ENCODE data around the gene MTR.

The MTR gene

GRCh38 chr1:236760986-236761385, 34.1 kb upstream of the MTR start:
- TF ChIP-seq REST (IDR thresholded peaks at IDR 0.05; ENCODE audit: low read depth), result no peak
- TF ChIP-seq USF1 (IDR thresholded peaks at IDR 0.05), result no peak
- TF ChIP-seq FOXM1 (IDR thresholded peaks at IDR 0.05; ENCODE audit: borderline replicate concordance, low read depth), result no peak
- TF ChIP-seq RAD21 (IDR thresholded peaks at IDR 0.05; ENCODE audit: low read depth), result no peak
- no peak for TF ChIP-seq TCF12 (IDR thresholded peaks at IDR 0.05; ENCODE audit: low read depth)
- no peak for TF ChIP-seq TEAD4 (IDR thresholded peaks at IDR 0.05)
- TF ChIP-seq CEBPB (IDR thresholded peaks at IDR 0.05), result no peak
- TF ChIP-seq TAF1 (IDR thresholded peaks at IDR 0.05; ENCODE audit: low read depth), result no peak
- no peak for TF ChIP-seq MAX (IDR thresholded peaks at IDR 0.05)
- no peak for TF ChIP-seq NFIC (IDR thresholded peaks at IDR 0.05)
- TF ChIP-seq EP300 (IDR thresholded peaks at IDR 0.05; ENCODE audit: borderline replicate concordance), result no peak
- TF ChIP-seq YY1 (IDR thresholded peaks at IDR 0.05; ENCODE audit: low read depth), result no peak
- no peak for TF ChIP-seq ZBTB7A (IDR thresholded peaks at IDR 0.05; ENCODE audit: low read depth)
- TF ChIP-seq EGR1 (IDR thresholded peaks at IDR 0.05), result no peak
- TF ChIP-seq CREB1 (IDR thresholded peaks at IDR 0.05; ENCODE audit: low read depth), result no peak

- TF ChIP-seq TCF12 (IDR thresholded peaks at IDR 0.05; ENCODE audit: low read depth), result no peak
- no peak for TF ChIP-seq MAX (IDR thresholded peaks at IDR 0.05)
- no peak for TF ChIP-seq CEBPB (IDR thresholded peaks at IDR 0.05)
- TF ChIP-seq NFIC (IDR thresholded peaks at IDR 0.05), result no peak
- no peak for TF ChIP-seq FOXM1 (IDR thresholded peaks at IDR 0.05; ENCODE audit: borderline replicate concordance, low read depth)
- TF ChIP-seq CREB1 (IDR thresholded peaks at IDR 0.05; ENCODE audit: low read depth), result no peak
- no peak for TF ChIP-seq REST (IDR thresholded peaks at IDR 0.05; ENCODE audit: low read depth)
- TF ChIP-seq YY1 (IDR thresholded peaks at IDR 0.05; ENCODE audit: low read depth), result no peak
- no peak for TF ChIP-seq USF1 (IDR thresholded peaks at IDR 0.05)
- TF ChIP-seq ZBTB7A (IDR thresholded peaks at IDR 0.05; ENCODE audit: low read depth), result no peak
- no peak for TF ChIP-seq EGR1 (IDR thresholded peaks at IDR 0.05)
- TF ChIP-seq RAD21 (IDR thresholded peaks at IDR 0.05; ENCODE audit: low read depth), result no peak
Measured at GRCh38 chr1:236761397-236762132, 33.5 kb upstream of the MTR start.

GRCh38 chr1:236762410-236762809, 32.7 kb upstream of the MTR start:
- TF ChIP-seq EGR1 (IDR thresholded peaks at IDR 0.05) (no peak), RAD21 (IDR thresholded peaks at IDR 0.05; ENCODE audit: low read depth) (no peak), TCF12 (IDR thresholded peaks at IDR 0.05; ENCODE audit: low read depth) (no peak), YY1 (IDR thresholded peaks at IDR 0.05; ENCODE audit: low read depth) (no peak)

- TF ChIP-seq YY1 (IDR thresholded peaks at IDR 0.05; ENCODE audit: low read depth), result no peak
- TF ChIP-seq FOXM1 (IDR thresholded peaks at IDR 0.05; ENCODE audit: borderline replicate concordance, low read depth), result no peak
- TF ChIP-seq RAD21 (IDR thresholded peaks at IDR 0.05; ENCODE audit: low read depth), result no peak
- no peak for TF ChIP-seq USF1 (IDR thresholded peaks at IDR 0.05)
- no peak for TF ChIP-seq MAX (IDR thresholded peaks at IDR 0.05)
- TF ChIP-seq TCF12 (IDR thresholded peaks at IDR 0.05; ENCODE audit: low read depth), result no peak
- no peak for TF ChIP-seq ZBTB7A (IDR thresholded peaks at IDR 0.05; ENCODE audit: low read depth)
Measured at GRCh38 chr1:236765831-236766230, 29.3 kb upstream of the MTR start.

GRCh38 chr1:236766506-236766905, 28.6 kb upstream of the MTR start:
- TF ChIP-seq USF1 (IDR thresholded peaks at IDR 0.05), result no peak
- TF ChIP-seq CREB1 (IDR thresholded peaks at IDR 0.05; ENCODE audit: low read depth), result no peak
- no peak for TF ChIP-seq REST (IDR thresholded peaks at IDR 0.05; ENCODE audit: low read depth)
